Stimulated activated effector memory CD8-positive, alpha-beta T cell treated with anti-CD3 and anti-CD28 coated beads, Interleukin-12 subunit alpha, Interleukin-12 subunit beta, amount 100 ng/mL, for 72 hours (primary cell): ENCODE data around the gene FNDC4.

Experiments
- ATAC-seq: fragments of 150-1000 bp; cut with Tn5 transposase; 2 replicates; pipeline ENCODE4 v1.10.0; 2021
- DNase-seq, 2 donors: peaks; one replicate each; pipeline ENCODE4 v3.0.0; 2021 to 2022; ENCODE audit warnings: low spot score in 2 of 2
- H3K27ac Mint-ChIP-seq: one replicate; pipeline ENCODE4 v1.8.0; 2022; ENCODE audit warnings: mild to moderate bottlenecking, mixed read lengths
- H3K36me3 Mint-ChIP-seq: one replicate; pipeline ENCODE4 v1.8.0; 2022; ENCODE audit warnings: mild to moderate bottlenecking, mixed read lengths
- H3K4me1 Mint-ChIP-seq: one replicate; pipeline ENCODE4 v1.8.0; 2022; ENCODE audit warnings: mixed read lengths
- H3K4me3 Mint-ChIP-seq: one replicate; pipeline ENCODE4 v1.8.0; 2022; ENCODE audit warnings: mild to moderate bottlenecking, mixed read lengths
- H3K9me3 Mint-ChIP-seq: one replicate; pipeline ENCODE4 v1.8.0; 2022; ENCODE audit warnings: mixed read lengths

FNDC4 gene

DNA sequence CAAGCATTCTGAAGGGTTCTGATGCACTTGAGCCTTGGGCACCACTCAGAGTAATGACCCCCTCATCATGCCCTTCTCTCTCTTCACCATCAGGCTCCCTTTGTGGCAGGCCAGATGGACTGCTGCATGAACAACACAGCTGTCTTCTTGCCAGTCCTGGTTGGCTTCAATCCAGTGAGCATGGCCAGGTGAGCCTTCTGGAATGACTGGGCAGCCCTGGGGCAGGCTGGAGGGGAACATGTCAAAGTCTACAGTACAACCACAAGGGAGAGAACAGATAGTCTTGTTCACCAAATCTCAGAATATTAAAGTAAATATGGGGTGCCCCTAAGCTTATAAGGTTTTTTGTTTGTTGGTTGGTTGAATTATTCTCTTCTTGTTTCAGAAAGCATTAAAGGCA lies 6.0 kb upstream of the FNDC4 start:
- no peaks in the 10 kb centered on the region for H3K4me1 Mint-ChIP-seq

DNA sequence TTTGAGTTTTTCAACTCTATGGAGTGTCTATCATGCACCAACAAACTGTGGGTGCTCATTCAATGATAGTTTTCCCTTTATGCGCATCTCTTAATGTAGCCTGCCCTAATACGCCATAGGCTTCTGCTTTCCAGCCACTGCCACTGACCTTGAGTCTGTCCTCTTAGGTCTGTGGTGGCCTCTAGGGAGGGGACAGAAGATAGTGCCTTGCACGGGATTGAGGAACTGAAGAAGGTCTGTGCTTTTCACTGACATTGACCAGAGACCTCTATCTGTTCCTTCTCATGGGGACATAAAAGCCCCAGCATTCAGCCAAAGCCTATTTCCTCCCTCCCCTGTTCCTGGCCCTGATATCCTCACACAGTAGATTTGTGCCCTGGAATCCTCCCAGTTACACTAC lies 4.0 kb upstream of the FNDC4 start:
- H3K4me3 Mint-ChIP-seq = no peak overlapping the region
- H3K4me1 Mint-ChIP-seq = peaks cover 5% of the 10 kb centered on the region
- no peak for DNase-seq
- no peak for ATAC-seq
- H3K36me3 Mint-ChIP-seq = no peaks in the 10 kb centered on the region
- no peaks in the 10 kb centered on the region for H3K9me3 Mint-ChIP-seq
- no peak overlapping the region for H3K27ac Mint-ChIP-seq

More for the DNA sequence above, 6.0 kb upstream of the FNDC4 start:
- Mint-ChIP-seq H3K36me3 (no peaks in the 10 kb centered on the region), H3K4me3 (no peak overlapping the region), H3K27ac (no peak overlapping the region), H3K9me3 (no peaks in the 10 kb centered on the region)
- DNase-seq (no peak), ATAC-seq (no peak)

DNA sequence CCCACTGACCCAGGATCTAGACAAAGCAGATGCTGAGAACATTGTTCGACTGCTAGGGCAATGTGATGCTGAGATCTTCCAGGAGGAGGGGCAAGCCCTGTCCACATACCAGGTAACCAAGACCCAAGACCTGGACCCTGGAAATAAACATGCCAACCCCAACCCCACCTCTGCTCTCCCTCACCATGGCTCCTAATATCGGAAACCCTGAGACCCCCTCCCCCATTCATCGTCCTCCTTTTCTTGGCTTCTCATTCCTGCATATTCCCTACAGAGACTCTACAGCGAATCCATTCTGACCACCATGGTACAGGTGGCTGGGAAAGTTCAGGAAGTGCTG lies 2.3 kb upstream of the FNDC4 start:
- Mint-ChIP-seq H3K9me3 (no peaks in the 10 kb centered on the region), H3K4me1 (peaks cover 5% of the 10 kb centered on the region), H3K4me3 (no peak overlapping the region), H3K36me3 (no peaks in the 10 kb centered on the region), H3K27ac (no peak overlapping the region)
- DNase-seq = no peak
- ATAC-seq = no peak

- no peaks in the 10 kb centered on the region for H3K36me3 Mint-ChIP-seq
- H3K4me1 Mint-ChIP-seq = peaks cover 5% of the 10 kb centered on the region
- H3K27ac Mint-ChIP-seq = no peak within 1 kb of the TSS
- DNase-seq (no peak), ATAC-seq (no peak)
- no peaks in the 10 kb centered on the region for H3K9me3 Mint-ChIP-seq
- peak within 1 kb of the TSS; percentile 78 for H3K4me3 Mint-ChIP-seq
Observed at GRCh38 chr2:27496357-27497287, 1.6 kb upstream of the FNDC4 start, which contains the start of gene GCKR. Gene GCKR (plus strand): TSS chr2:27496839. CDS start chr2:27496905, 66 bp downstream.

DNA sequence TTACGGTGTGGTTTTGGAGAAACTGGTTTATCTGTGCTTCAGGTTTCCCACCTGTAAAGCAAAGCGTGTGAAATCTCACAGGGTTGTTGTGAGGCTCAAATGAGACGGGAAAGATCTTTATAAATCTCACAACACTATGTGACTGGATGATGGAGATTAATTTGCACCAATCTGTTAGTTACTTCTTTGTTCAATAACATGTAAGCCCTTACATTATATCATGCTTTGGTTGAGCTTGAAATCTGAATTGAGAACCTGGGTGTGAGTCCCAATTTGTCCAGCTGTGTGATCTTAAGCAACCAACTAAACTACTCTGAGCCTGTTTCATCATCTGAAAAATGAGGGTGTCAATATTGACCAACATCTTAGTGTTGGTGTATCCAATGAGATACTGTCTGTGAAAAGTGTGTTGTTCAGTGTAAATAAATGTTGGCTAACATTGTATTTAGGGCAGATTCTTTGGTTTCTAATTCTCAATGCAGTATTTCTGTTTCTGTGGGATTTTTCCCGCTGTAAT lies 898 bp upstream of the FNDC4 start:
- Mint-ChIP-seq H3K9me3 (no peaks in the 10 kb centered on the region), H3K36me3 (no peaks in the 10 kb centered on the region), H3K4me1 (peaks cover 5% of the 10 kb centered on the region), H3K4me3 (peak overlapping the region; percentile 78), H3K27ac (no peak overlapping the region)
- DNase-seq = no peak
- no peak for ATAC-seq

GRCh38 chr2:27494284-27494943 lies 586 bp downstream of the FNDC4 start:
- H3K9me3 Mint-ChIP-seq = no peaks in the 10 kb centered on the region
- H3K36me3 Mint-ChIP-seq = no peaks in the 10 kb centered on the region
- DNase-seq = no peak
- ATAC-seq = no peak
- peaks cover 16% of the 10 kb centered on the region for H3K4me1 Mint-ChIP-seq
- no peak overlapping the region for H3K27ac Mint-ChIP-seq
- peak overlapping the region; percentile 78 for H3K4me3 Mint-ChIP-seq

DNA sequence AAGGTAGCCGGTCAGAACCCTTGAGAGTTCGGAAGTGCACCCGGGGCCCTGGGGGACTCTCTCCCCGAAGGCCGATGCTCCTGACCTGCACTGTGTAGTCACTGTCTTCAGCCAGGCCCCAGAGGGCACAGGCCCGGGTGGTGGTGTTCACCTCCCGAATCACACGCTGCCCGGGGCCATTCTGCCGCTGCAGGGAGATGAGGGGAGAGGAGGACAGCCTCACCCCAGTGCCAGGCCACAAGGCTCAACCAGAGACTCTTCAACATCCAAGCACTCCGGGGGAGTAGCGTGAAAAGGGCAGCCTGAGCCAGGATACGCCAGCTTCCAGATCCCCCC lies 1.1 kb downstream of the FNDC4 start:
- no peaks in the 10 kb centered on the region for H3K36me3 Mint-ChIP-seq
- no peak overlapping the region for H3K27ac Mint-ChIP-seq
- H3K4me1 Mint-ChIP-seq = peaks cover 20% of the 10 kb centered on the region
- no peaks in the 10 kb centered on the region for H3K9me3 Mint-ChIP-seq
- H3K4me3 Mint-ChIP-seq = peak overlapping the region; percentile 78
- ATAC-seq = no peak
- no peak for DNase-seq

GRCh38 chr2:27492557-27492956 lies 2.4 kb downstream of the FNDC4 start:
- no peak for ATAC-seq
- no peaks in the 10 kb centered on the region for H3K36me3 Mint-ChIP-seq

GRCh38 chr2:27489498-27490397 lies 5.3 kb downstream of the FNDC4 start, which contains the start of gene IFT172:
Gene IFT172 (minus strand): TSS chr2:27489743. CDS start chr2:27489653, 90 bp downstream.
- H3K27ac Mint-ChIP-seq = peak within 1 kb of the TSS; percentile 83
- H3K4me1 Mint-ChIP-seq = peaks cover 15% of the 10 kb centered on the region
- peak within 1 kb of the TSS; percentile 84 for H3K4me3 Mint-ChIP-seq
- ATAC-seq (peak; percentile 98), DNase-seq (peak; percentile 91 to 98)
- H3K36me3 Mint-ChIP-seq = no peaks in the 10 kb centered on the region
- H3K9me3 Mint-ChIP-seq = no peaks in the 10 kb centered on the region

More at GRCh38 chr2:27492557-27492956, 2.4 kb downstream of the FNDC4 start:
- H3K4me3 Mint-ChIP-seq = no peak overlapping the region
- H3K27ac Mint-ChIP-seq = peak overlapping the region; percentile 68
- no peaks in the 10 kb centered on the region for H3K9me3 Mint-ChIP-seq
- no peak for DNase-seq
- H3K4me1 Mint-ChIP-seq = peaks cover 20% of the 10 kb centered on the region

- Mint-ChIP-seq H3K4me3 (peak overlapping the region; percentile 84), H3K4me1 (peaks cover 15% of the 10 kb centered on the region), H3K9me3 (no peaks in the 10 kb centered on the region), H3K27ac (peak overlapping the region; percentile 83), H3K36me3 (peaks cover under 1% of the 10 kb centered on the region)
- DNase-seq = no peak
- ATAC-seq = no peak
Observed at GRCh38 chr2:27489118-27489497, 5.9 kb downstream of the FNDC4 start.

- DNase-seq (no peak), ATAC-seq (no peak)
- Mint-ChIP-seq H3K36me3 (peaks cover 20% of the 10 kb centered on the region), H3K27ac (no peak overlapping the region), H3K4me3 (no peak overlapping the region), H3K4me1 (peaks cover 15% of the 10 kb centered on the region), H3K9me3 (no peaks in the 10 kb centered on the region)
Observed at GRCh38 chr2:27485496-27485895, 9.5 kb downstream of the FNDC4 start.

GRCh38 chr2:27471961-27472360 lies 23.0 kb downstream of the FNDC4 start:
- no peaks in the 10 kb centered on the region for H3K4me1 Mint-ChIP-seq
- peaks cover 17% of the 10 kb centered on the region for H3K36me3 Mint-ChIP-seq
- H3K4me3 Mint-ChIP-seq = no peak overlapping the region
- DNase-seq = no peak
- H3K9me3 Mint-ChIP-seq = no peaks in the 10 kb centered on the region
- no peak overlapping the region for H3K27ac Mint-ChIP-seq
- ATAC-seq = no peak

DNA sequence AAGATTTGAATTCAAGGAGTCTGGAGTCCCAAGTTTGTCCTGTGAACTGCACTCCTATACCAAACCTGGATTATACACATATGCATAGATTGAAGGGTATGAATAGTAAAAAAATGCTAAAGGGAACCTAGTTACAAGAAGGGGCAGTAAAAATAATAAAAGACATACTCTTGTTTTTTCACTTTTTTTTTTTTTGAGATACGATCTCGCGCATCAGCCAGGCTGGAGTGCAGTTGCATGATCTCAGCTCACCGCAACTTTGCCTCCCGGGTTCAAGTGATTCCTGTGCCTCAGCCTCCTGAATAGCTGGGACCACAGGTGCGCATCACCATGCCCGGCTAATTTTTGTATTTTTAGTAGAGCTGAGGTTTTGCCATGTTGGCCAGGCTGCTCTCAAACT lies 30.6 kb downstream of the FNDC4 start:
- no peaks in the 10 kb centered on the region for H3K36me3 Mint-ChIP-seq
- ATAC-seq (no peak), DNase-seq (no peak)
- no peaks in the 10 kb centered on the region for H3K9me3 Mint-ChIP-seq
- no peak overlapping the region for H3K4me3 Mint-ChIP-seq
- H3K4me1 Mint-ChIP-seq = no peaks in the 10 kb centered on the region
- H3K27ac Mint-ChIP-seq = no peak overlapping the region

DNA sequence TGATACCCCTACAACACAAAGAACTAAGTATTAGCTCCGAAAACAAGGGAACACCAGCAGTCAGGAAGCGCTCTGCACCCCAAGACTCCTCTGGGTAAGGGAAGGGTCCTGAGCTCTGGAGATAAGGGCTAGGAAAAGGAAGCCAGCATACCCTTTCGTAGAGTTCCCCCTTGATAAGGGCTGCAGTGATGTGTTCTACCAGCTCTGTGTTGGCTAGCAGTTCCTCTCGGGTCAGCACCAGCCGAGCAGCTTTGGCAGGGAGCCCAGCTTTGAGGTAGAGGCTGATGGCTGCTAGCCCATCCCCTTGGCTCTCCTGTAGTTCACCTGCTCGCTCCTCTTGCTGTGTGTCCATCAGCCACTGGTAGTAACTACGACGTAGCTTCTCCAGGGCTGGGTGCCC lies 33.9 kb downstream of the FNDC4 start:
- Mint-ChIP-seq H3K27ac (no peak overlapping the region), H3K9me3 (no peaks in the 10 kb centered on the region), H3K36me3 (peaks cover 10% of the 10 kb centered on the region), H3K4me3 (no peak overlapping the region), H3K4me1 (no peaks in the 10 kb centered on the region)
- DNase-seq (no peak), ATAC-seq (no peak)

DNA sequence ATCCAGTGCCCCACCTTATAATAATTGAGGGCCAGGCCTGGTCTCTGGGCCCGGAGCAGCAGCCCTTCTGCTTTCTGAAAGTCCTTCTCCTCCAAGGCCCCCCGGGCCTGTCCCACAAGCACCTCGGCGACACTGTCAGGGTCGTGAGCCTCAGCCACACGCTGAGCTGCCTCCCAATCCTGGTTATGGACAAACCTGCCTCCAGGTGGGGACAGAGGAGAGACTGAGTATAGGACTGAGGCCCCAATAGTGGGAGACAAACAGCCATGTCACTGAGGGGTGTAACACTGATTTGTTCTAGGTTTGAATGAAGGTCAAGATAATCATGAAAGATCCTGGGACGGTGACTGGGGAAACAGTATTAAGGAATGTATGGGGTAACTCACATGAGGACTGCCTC lies 41.0 kb downstream of the FNDC4 start:
- no peaks in the 10 kb centered on the region for H3K9me3 Mint-ChIP-seq
- DNase-seq (no peak), ATAC-seq (no peak)
- H3K4me1 Mint-ChIP-seq = no peaks in the 10 kb centered on the region
- no peak overlapping the region for H3K4me3 Mint-ChIP-seq
- H3K27ac Mint-ChIP-seq = peak overlapping the region; percentile 86
- H3K36me3 Mint-ChIP-seq = peaks cover 20% of the 10 kb centered on the region
